ENCODE results near the gene CTNNBL1. TPM values are rescaled to one million over a fixed set of nuclear protein-coding genes. Genes with fewer than 3 reads are reported as not detected.

CTNNBL1 gene
- total RNA-seq, 1 experiment from 2014 or later, result 49.9 TPM

DNA sequence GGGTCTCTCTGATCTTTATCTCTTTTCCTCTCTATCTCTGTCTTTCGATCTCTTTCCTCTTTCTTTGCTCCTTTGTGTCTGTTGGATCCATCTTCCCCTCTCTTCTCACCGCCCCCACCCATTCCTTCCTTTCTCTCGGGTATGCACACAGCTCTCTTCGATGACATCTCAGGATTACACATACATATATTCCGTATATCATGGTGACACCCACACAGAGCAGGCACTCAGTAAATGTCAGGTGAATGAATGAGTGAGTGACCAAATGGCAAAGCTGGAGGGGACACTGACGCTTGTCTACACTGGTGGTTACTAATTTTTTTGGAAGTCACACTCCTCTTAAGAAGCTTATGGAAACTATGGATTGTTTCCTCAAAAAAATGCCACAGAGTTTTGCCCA is 219.0 kb downstream of the CTNNBL1 start:
- POLR2A ChIA-PET (ENCODE audit: unreplicated experiment), result no interaction called here
- no peaks in the 10 kb centered on the region for H3K27me3 ChIP-seq (ENCODE audit: low read length)

DNA sequence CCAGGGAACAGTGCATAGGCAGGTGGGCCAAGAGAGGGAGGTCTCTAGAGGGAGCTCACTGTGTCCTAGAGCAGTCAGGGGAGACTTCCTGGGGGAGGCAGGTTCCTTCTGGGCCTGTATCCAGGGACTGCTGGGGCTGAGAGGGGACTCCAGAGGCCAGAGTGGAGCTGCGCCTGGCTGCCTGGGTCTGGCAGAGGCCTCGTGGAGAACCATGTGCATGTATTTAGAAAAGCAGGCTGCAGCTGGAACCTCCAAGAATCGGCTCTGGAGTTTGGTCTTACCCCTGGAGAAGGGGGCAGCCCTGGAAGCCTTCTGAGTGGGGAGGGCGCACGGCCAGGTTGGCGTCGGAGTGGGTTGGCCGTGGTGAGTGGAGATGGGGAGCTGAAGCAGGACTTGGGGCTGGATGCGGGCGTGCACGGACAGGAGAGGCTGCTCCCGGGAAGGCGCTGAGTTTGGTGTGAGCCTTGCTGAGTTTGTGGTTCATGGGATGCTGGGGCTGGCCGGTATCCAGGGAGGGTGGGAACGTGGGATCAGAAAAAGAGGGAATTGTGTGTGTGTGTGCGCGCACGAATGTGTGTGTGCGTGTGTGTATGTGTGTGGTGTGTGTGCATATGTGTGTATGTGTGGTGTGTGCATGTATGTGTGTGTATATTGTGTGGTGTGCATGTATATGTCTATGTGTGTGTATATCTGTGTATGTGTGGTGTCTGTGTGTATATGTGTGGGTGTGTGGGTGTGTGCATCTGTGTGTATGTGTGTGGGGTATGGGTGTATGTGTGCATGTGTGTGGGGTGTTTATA is 219.9 kb downstream of the CTNNBL1 start:
- H3K36me3 ChIP-seq (ENCODE audit: low read depth, low read length), result no peaks in the 10 kb centered on the region

More for the DNA sequence above, 219.0 kb downstream of the CTNNBL1 start:
- no peaks in the 10 kb centered on the region for H3F3A ChIP-seq (ENCODE audit: low read length, unreplicated experiment)
- no peak overlapping the region for H3K4me3 ChIP-seq (ENCODE audit: low read length)
- TF ChIP-seq, protein P1, sequence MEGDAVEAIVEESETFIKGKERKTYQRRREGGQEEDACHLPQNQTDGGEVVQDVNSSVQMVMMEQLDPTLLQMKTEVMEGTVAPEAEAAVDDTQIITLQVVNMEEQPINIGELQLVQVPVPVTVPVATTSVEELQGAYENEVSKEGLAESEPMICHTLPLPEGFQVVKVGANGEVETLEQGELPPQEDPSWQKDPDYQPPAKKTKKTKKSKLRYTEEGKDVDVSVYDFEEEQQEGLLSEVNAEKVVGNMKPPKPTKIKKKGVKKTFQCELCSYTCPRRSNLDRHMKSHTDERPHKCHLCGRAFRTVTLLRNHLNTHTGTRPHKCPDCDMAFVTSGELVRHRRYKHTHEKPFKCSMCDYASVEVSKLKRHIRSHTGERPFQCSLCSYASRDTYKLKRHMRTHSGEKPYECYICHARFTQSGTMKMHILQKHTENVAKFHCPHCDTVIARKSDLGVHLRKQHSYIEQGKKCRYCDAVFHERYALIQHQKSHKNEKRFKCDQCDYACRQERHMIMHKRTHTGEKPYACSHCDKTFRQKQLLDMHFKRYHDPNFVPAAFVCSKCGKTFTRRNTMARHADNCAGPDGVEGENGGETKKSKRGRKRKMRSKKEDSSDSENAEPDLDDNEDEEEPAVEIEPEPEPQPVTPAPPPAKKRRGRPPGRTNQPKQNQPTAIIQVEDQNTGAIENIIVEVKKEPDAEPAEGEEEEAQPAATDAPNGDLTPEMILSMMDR (conservative IDR thresholded peaks at IDR 0.05; ENCODE audit: low read depth, low read length), result no peak
- TF ChIP-seq EZH2 (IDR thresholded peaks at IDR 0.05; ENCODE audit: low read length, unreplicated experiment), result no peak
- TF ChIP-seq EZH2phosphoT487 (IDR thresholded peaks at IDR 0.05; ENCODE audit: borderline replicate concordance, low read length), result no peak
- ATAC-seq (no peak), DNase-seq (no peak)
- no peaks in the 10 kb centered on the region for H4K20me1 ChIP-seq (ENCODE audit: low read length)
- CTCF ChIA-PET, result no interaction called here
- peaks cover 13% of the 10 kb centered on the region; the same call in 1 of the 2 replicates for H3K79me2 ChIP-seq (ENCODE audit: low read length)
- no peaks in the 10 kb centered on the region for H3K9me3 ChIP-seq (ENCODE audit: low read length)
- no peak overlapping the region for H3K27ac ChIP-seq (ENCODE audit: low read length)
- H2AFZ ChIP-seq (ENCODE audit: low read length), result no peak overlapping the region
- intact Hi-C loops (cut with micrococcal nuclease), result no loop called here
- H3K4me1 ChIP-seq (ENCODE audit: insufficient read depth, low read length), result peaks cover 4% of the 10 kb centered on the region
- H3K9me2 ChIP-seq (replicated peaks; ENCODE audit: low read length), result no peaks in the 10 kb centered on the region
- no peak overlapping the region for H3K4me2 ChIP-seq (ENCODE audit: low read length)
- H3K36me3 ChIP-seq (ENCODE audit: low read depth, low read length), result no peaks in the 10 kb centered on the region
- BruUV-seq (replicated peaks), result no TSS peak
- no peak overlapping the region for H3K9ac ChIP-seq (ENCODE audit: low read length)

More for the DNA sequence above, 219.9 kb downstream of the CTNNBL1 start:
- Histone ChIP-seq H3K27ac (ENCODE audit: low read length) (no peak overlapping the region), H3K9me2 (replicated peaks; ENCODE audit: low read length) (no peaks in the 10 kb centered on the region), H3K9me3 (ENCODE audit: low read length) (no peaks in the 10 kb centered on the region), H4K20me1 (ENCODE audit: low read length) (no peaks in the 10 kb centered on the region), H3K27me3 (ENCODE audit: low read length) (no peaks in the 10 kb centered on the region), H2AFZ (ENCODE audit: low read length) (no peak overlapping the region), H3K4me1 (ENCODE audit: insufficient read depth, low read length) (no peaks in the 10 kb centered on the region), H3F3A (ENCODE audit: low read length, unreplicated experiment) (no peaks in the 10 kb centered on the region), H3K9ac (ENCODE audit: low read length) (no peak overlapping the region), H3K79me2 (ENCODE audit: low read length) (peaks cover 13% of the 10 kb centered on the region; the same call in 1 of the 2 replicates), H3K4me3 (ENCODE audit: low read length) (no peak overlapping the region), H3K4me2 (ENCODE audit: low read length) (no peak overlapping the region)
- ChIA-PET POLR2A (ENCODE audit: unreplicated experiment) (no interaction called here), CTCF (no interaction called here)
- no TSS peak for BruUV-seq (replicated peaks)
- DNase-seq, result no peak
- intact Hi-C loops (cut with micrococcal nuclease), result no loop called here
- TF ChIP-seq, protein P1 (conservative IDR thresholded peaks at IDR 0.05; ENCODE audit: low read depth, low read length), result no peak
- TF ChIP-seq EZH2 (IDR thresholded peaks at IDR 0.05; ENCODE audit: low read length, unreplicated experiment), result no peak
- TF ChIP-seq EZH2phosphoT487 (IDR thresholded peaks at IDR 0.05; ENCODE audit: borderline replicate concordance, low read length), result no peak
- ATAC-seq, result no peak
